ENCODE measurements around the gene HSPA12B.

HSPA12B gene

GRCh38 chr20:3731944-3732326 is 550 bp upstream of the HSPA12B start:
- H3K4me3 ChIP-seq (replicated peaks; ENCODE audit: low read depth, low read length), result no peak overlapping the region
- TF ChIP-seq CTCF (IDR thresholded peaks at IDR 0.05; ENCODE audit: insufficient read depth, low read length, poor library complexity, severe bottlenecking), result no peak

GRCh38 chr20:3733119-3733995 is 872 bp downstream of the HSPA12B start:
- H3K4me3 ChIP-seq (replicated peaks; ENCODE audit: low read depth, low read length), result no peak overlapping the region
- TF ChIP-seq CTCF (IDR thresholded peaks at IDR 0.05; ENCODE audit: insufficient read depth, low read length, poor library complexity, severe bottlenecking), result no peak
- no peaks in the 10 kb centered on the region for H3K36me3 ChIP-seq (ENCODE audit: control insufficient read depth, insufficient read depth, low read length)
- peaks cover 3% of the 10 kb centered on the region for H3K27me3 ChIP-seq (replicated peaks; ENCODE audit: control insufficient read depth, insufficient read depth, low read length)
- no peak for DNase-seq (ENCODE audit: extremely low read depth, insufficient read length)

More at GRCh38 chr20:3731944-3732326, 550 bp upstream of the HSPA12B start:
- no peak for DNase-seq (ENCODE audit: extremely low read depth, insufficient read length)
- Histone ChIP-seq H3K36me3 (ENCODE audit: control insufficient read depth, insufficient read depth, low read length) (no peaks in the 10 kb centered on the region), H3K27me3 (replicated peaks; ENCODE audit: control insufficient read depth, insufficient read depth, low read length) (peaks cover 3% of the 10 kb centered on the region)

- Histone ChIP-seq H3K4me3 (replicated peaks; ENCODE audit: low read depth, low read length) (no peak overlapping the region), H3K27me3 (replicated peaks; ENCODE audit: control insufficient read depth, insufficient read depth, low read length) (peaks cover 1% of the 10 kb centered on the region)
- DNase-seq (ENCODE audit: extremely low read depth, insufficient read length), result no peak
These were observed 1.8 kb downstream of the HSPA12B start for GRCh38 chr20:3734111-3734843.

GRCh38 chr20:3735768-3736167 is 3.3 kb downstream of the HSPA12B start:
- TF ChIP-seq CTCF (IDR thresholded peaks at IDR 0.05; ENCODE audit: insufficient read depth, low read length, poor library complexity, severe bottlenecking), result no peak
- H3K36me3 ChIP-seq (ENCODE audit: control insufficient read depth, insufficient read depth, low read length), result no peaks in the 10 kb centered on the region
- no peak overlapping the region for H3K4me3 ChIP-seq (replicated peaks; ENCODE audit: low read depth, low read length)
- peaks cover 1% of the 10 kb centered on the region for H3K27me3 ChIP-seq (replicated peaks; ENCODE audit: control insufficient read depth, insufficient read depth, low read length)
- no peak for DNase-seq (ENCODE audit: extremely low read depth, insufficient read length)

More at GRCh38 chr20:3734111-3734843, 1.8 kb downstream of the HSPA12B start:
- no peaks in the 10 kb centered on the region for H3K36me3 ChIP-seq (ENCODE audit: control insufficient read depth, insufficient read depth, low read length)
- no peak for TF ChIP-seq CTCF (IDR thresholded peaks at IDR 0.05; ENCODE audit: insufficient read depth, low read length, poor library complexity, severe bottlenecking)

GRCh38 chr20:3738111-3739053 is 5.9 kb downstream of the HSPA12B start:
- no peak for TF ChIP-seq CTCF (IDR thresholded peaks at IDR 0.05; ENCODE audit: insufficient read depth, low read length, poor library complexity, severe bottlenecking)
- H3K4me3 ChIP-seq (replicated peaks; ENCODE audit: low read depth, low read length), result no peak overlapping the region
- no peaks in the 10 kb centered on the region for H3K36me3 ChIP-seq (ENCODE audit: control insufficient read depth, insufficient read depth, low read length)
- H3K27me3 ChIP-seq (replicated peaks; ENCODE audit: control insufficient read depth, insufficient read depth, low read length), result no peaks in the 10 kb centered on the region; the same call in none of the 2 replicates
- DNase-seq (ENCODE audit: extremely low read depth, insufficient read length), result no peak
